GM12865 (cell line): ENCODE results near the gene SETD3.

Experiments
- DNase-seq: peaks from one replicate; pipeline ENCODE4 v3.0.0; 2010; ENCODE audit warnings: low read depth
- H3K4me3 ChIP-seq: 2 replicates; pipeline ENCODE4 v1.5.1; 2011; ENCODE audit warnings: mild to moderate bottlenecking, low read depth, low read length, control low read depth
- CTCF ChIP-seq: IDR thresholded peaks from 2 replicates; pipeline ENCODE4 v1.5.1; 2011; ENCODE audit warnings: low read length, control low read depth, low read depth, inconsistent platforms; ENCODE audit not compliant: insufficient read depth; ENCODE audit errors: missing control alignments

The SETD3 gene

GRCh38 chr14:99388286-99388685, 92.4 kb downstream of the SETD3 start:
- TF ChIP-seq CTCF, result no peak
- no peak for DNase-seq
- H3K4me3 ChIP-seq, result no peak overlapping the region

DNA sequence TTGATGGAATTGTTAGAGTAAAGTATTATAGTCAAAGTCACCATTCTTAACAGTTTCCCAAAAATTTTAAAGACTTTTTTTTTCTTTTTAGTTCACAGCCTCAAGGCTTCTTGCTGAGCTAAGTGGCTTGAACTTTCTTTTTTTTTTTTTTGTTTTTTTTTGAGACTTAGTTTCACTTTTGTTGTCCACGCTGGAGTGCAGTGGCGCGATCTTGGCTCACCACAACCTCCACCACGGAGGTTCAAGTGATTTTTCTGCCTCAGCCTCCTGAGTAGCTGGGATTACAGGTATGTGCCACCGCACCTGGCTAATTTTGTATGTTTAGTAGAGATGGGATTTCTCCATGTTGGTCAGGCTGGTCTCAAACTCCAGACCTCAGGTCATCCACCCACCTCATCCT, 92.8 kb downstream of the SETD3 start:
- no peak for DNase-seq
- H3K4me3 ChIP-seq, result no peak overlapping the region
- no peak for TF ChIP-seq CTCF

GRCh38 chr14:99384450-99385417, 95.9 kb downstream of the SETD3 start:
- H3K4me3 ChIP-seq, result no peak overlapping the region
- DNase-seq, result no peak
- TF ChIP-seq CTCF, result no peak

GRCh38 chr14:99383472-99384449, 96.9 kb downstream of the SETD3 start:
- no peak for DNase-seq
- no peak for TF ChIP-seq CTCF
- no peak overlapping the region for H3K4me3 ChIP-seq

DNA sequence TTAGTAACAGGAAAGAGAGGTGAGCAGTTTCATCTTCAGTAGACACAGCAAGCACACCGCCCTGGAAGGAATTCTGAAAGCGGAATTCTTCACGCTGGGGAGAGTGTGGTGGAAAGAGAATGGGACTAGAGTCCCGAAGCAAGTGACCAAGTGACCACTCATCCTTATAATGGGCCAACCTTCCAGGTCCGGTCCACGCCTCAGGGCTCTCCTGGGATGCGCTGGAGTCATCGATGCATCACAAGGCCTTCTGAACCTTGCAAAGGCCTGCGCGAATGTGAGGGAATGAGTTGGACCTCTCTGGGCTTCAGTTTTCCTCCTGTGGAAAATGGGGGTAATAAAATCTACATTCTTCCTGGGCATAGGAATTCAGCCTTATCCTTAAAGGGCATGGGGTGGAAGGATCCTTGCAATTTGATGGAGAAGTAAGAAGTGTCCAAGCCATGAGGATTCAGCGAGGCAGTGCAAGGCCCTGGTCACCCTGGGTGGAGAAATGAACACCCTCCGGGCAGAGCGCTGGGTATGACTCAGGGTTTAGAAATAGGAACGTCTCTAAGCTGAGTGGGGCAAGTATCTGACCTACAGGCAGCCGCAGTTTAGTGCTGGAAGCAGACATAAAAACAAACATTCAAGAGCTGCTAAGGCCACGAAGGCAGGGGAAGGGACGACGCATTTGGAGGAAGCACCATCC, 97.7 kb downstream of the SETD3 start:
- DNase-seq, result no peak
- no peak overlapping the region for H3K4me3 ChIP-seq
- no peak for TF ChIP-seq CTCF

DNA sequence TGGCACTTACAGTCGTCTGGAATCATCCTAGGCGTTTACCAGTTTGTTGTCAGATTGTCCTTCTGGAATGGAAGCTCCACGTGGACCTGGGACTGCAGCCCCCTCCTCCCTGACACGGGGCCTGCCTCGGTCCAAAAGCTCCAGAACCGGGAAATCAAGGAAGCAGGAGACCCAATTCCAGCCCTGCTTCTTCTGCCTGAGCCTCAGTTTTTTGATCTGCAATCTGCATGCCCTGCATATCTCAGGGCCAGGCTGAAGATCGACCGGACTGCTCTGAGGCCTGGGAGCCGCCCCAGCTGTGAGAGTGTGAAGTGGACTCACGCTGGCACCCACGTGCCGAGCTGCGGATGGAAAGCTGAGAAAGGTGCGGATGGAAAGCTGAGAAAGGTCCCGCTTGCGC, 98.6 kb downstream of the SETD3 start:
- no peak for DNase-seq
- no peak for TF ChIP-seq CTCF

More for the DNA sequence above, 98.6 kb downstream of the SETD3 start:
- no peak overlapping the region for H3K4me3 ChIP-seq
